Vagina (tissue), 2 donors: Measurements from ENCODE around the gene PLEKHA8. TPM values are rescaled to one million over a fixed set of nuclear protein-coding genes. Genes with fewer than 3 reads are reported as not detected.
"Not testable (repeated sequence)": the region's sequence is repeated elsewhere in the genome, so short reads cannot be mapped to it uniquely, and the experiment has no call there.

Experiments
- DNase-seq, 2 donors: peaks; one replicate each; pipeline ENCODE4 v3.0.0-alpha.2; 2017; ENCODE audit errors: extremely low spot score in 2 of 2
- H3K27ac ChIP-seq: fragments of 200-600 bp; sonication (generic); one replicate; pipeline ENCODE4 v1.5.1; 2019
- H3K27me3 ChIP-seq: fragments of 200-600 bp; sonication (generic); one replicate; pipeline ENCODE4 v1.5.1; 2019
- H3K36me3 ChIP-seq, 2 donors: fragments of 200-600 bp; sonication (generic); one replicate each; pipeline ENCODE4 v1.5.1; 2017 to 2019
- H3K4me1 ChIP-seq: fragments of 200-600 bp; sonication (generic); one replicate; pipeline ENCODE4 v1.5.1; 2019
- H3K4me3 ChIP-seq, 2 donors: fragments of 200-600 bp; sonication (generic); 1 replicate in 1 of 2; 2 replicates in 1 of 2; pipeline ENCODE4 v1.5.1; 2016 to 2019
- H3K9me3 ChIP-seq: fragments of 200-600 bp; sonication (generic); one replicate; pipeline ENCODE4 v1.5.1; 2019
- CTCF ChIP-seq, 3 experiments: fragments of 450-650 bp in 2 of 3; fragments of 200-600 bp in 1 of 3; sonication (generic) in 1 of 3; IDR thresholded peaks; one replicate each; pipeline ENCODE4 v1.5.1; 2017 to 2019; ENCODE audit warnings: antibody characterized with exemption in 3 of 3, mild to moderate bottlenecking in 2 of 3, moderate library complexity in 2 of 3
- POLR2A ChIP-seq, 2 donors: fragments of 450-650 bp; IDR thresholded peaks; one replicate each; pipeline ENCODE4 v1.6.1; 2017; ENCODE audit warnings: antibody characterized with exemption in 2 of 2, mild to moderate bottlenecking in 2 of 2, moderate library complexity in 2 of 2
- POLR2AphosphoS5 ChIP-seq, 2 donors: sonication (generic); formaldehyde crosslinking; IDR thresholded peaks; one replicate each; pipeline ENCODE4 v1.9.0; 2017; ENCODE audit warnings: antibody characterized with exemption in 2 of 2, mild to moderate bottlenecking in 2 of 2, low read depth in 1 of 2; ENCODE audit not compliant: insufficient read depth in 1 of 2
- intact Hi-C: fragments of 100-400 bp; cut with DNase I; formaldehyde crosslinking; loops from one replicate; pipeline ENCODE4 v1.15.1; 2023
- total RNA-seq: library from RNA; depleted of rRNA; stranded (reverse); fragments of >200 nt; gene quantifications from one replicate; pipeline ENCODE4 v1.2.3, GENCODE V29; 2016

Gene PLEKHA8
- total RNA-seq, 1 donor from 2014 or later, result 12.3 TPM

GRCh38 chr7:30093420-30093952 is 65.3 kb downstream of the PLEKHA8 start:
- H3K27ac ChIP-seq, result no peak overlapping the region
- H3K27me3 ChIP-seq, result no peaks in the 10 kb centered on the region
- no peak for TF ChIP-seq CTCF (IDR thresholded peaks at IDR 0.05)
- no peak for TF ChIP-seq POLR2AphosphoS5 (IDR thresholded peaks at IDR 0.05; ENCODE audit: insufficient read depth in 1 of 2, low read depth in 1 of 2)
- no peaks in the 10 kb centered on the region for H3K36me3 ChIP-seq
- no peak overlapping the region for H3K4me3 ChIP-seq
- intact Hi-C loops, result no loop called here
- H3K4me1 ChIP-seq, result no peaks in the 10 kb centered on the region
- no peak for DNase-seq
- no peaks in the 10 kb centered on the region for H3K9me3 ChIP-seq

GRCh38 chr7:30098599-30098998 is 70.4 kb downstream of the PLEKHA8 start:
- DNase-seq, H3K27ac ChIP-seq, H3K36me3 ChIP-seq, intact Hi-C loops, H3K27me3 ChIP-seq, H3K4me1 ChIP-seq, H3K9me3 ChIP-seq, H3K4me3 ChIP-seq: not testable (repeated sequence)

GRCh38 chr7:30102281-30102680 is 74.1 kb downstream of the PLEKHA8 start:
- no peaks in the 10 kb centered on the region for H3K9me3 ChIP-seq
- DNase-seq, result no peak
- TF ChIP-seq POLR2AphosphoS5 (IDR thresholded peaks at IDR 0.05; ENCODE audit: insufficient read depth in 1 of 2, low read depth in 1 of 2) (no peak), CTCF (IDR thresholded peaks at IDR 0.05) (no peak)
- no peak overlapping the region for H3K4me3 ChIP-seq
- no peaks in the 10 kb centered on the region for H3K27me3 ChIP-seq
- intact Hi-C loops, result no loop called here
- H3K4me1 ChIP-seq, result no peaks in the 10 kb centered on the region
- H3K27ac ChIP-seq, result no peak overlapping the region
- H3K36me3 ChIP-seq, result no peaks in the 10 kb centered on the region

DNA sequence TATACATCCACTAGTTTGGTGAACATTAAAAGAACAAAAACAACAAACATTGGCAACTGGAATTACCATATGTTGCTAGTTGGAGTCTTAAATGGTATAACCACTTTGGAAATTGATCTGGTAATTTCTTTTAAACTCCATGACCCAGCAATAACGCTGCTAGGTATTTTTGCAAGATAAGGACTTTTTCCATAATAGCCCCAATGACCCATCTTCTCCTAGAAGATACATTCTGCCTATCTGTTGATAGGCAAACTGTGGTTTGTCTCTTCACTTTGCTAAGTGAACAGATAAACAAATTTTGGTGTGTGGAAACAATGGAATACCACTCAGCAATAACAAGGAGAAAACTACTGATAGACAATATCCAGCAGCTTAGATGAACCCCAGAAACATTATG is 75.9 kb downstream of the PLEKHA8 start:
- DNase-seq, result no peak
- H3K4me1 ChIP-seq, result no peaks in the 10 kb centered on the region
- intact Hi-C loops, result no loop called here
- TF ChIP-seq POLR2A (IDR thresholded peaks at IDR 0.05), result no peak
- no peak for TF ChIP-seq CTCF (IDR thresholded peaks at IDR 0.05)
- TF ChIP-seq POLR2AphosphoS5 (IDR thresholded peaks at IDR 0.05; ENCODE audit: insufficient read depth in 1 of 2, low read depth in 1 of 2), result no peak
- no peaks in the 10 kb centered on the region for H3K9me3 ChIP-seq
- H3K36me3 ChIP-seq, result no peaks in the 10 kb centered on the region
- H3K4me3 ChIP-seq, result no peak overlapping the region
- no peaks in the 10 kb centered on the region for H3K27me3 ChIP-seq
- H3K27ac ChIP-seq, result no peak overlapping the region

- intact Hi-C loops, result no loop called here
- no peaks in the 10 kb centered on the region for H3K36me3 ChIP-seq
- H3K27ac ChIP-seq, result no peak overlapping the region
- no peak for TF ChIP-seq CTCF (IDR thresholded peaks at IDR 0.05)
- no peak for TF ChIP-seq POLR2A (IDR thresholded peaks at IDR 0.05)
- TF ChIP-seq POLR2AphosphoS5 (IDR thresholded peaks at IDR 0.05; ENCODE audit: insufficient read depth in 1 of 2, low read depth in 1 of 2), result no peak
- no peak overlapping the region for H3K4me3 ChIP-seq
- DNase-seq, result no peak
- no peaks in the 10 kb centered on the region for H3K4me1 ChIP-seq
- H3K27me3 ChIP-seq, result no peaks in the 10 kb centered on the region
- no peaks in the 10 kb centered on the region for H3K9me3 ChIP-seq
Measured at GRCh38 chr7:30112103-30112713, 84.0 kb downstream of the PLEKHA8 start.
